ENCODE data around the gene MISP3.

Gene MISP3

GRCh38 chr19:14107581-14108461 lies 35.2 kb downstream of the MISP3 start:
- peaks cover 42% of the 10 kb centered on the region for H3K36me3 Mint-ChIP-seq (ENCODE audit: insufficient read depth)
- no peak overlapping the region for H3K4me3 Mint-ChIP-seq
- ATAC-seq (replicated peaks) (no peak), DNase-seq (no peak)
- no peaks in the 10 kb centered on the region for H3K27me3 Mint-ChIP-seq
- H3K27ac Mint-ChIP-seq, result no peak overlapping the region
- H3K4me1 Mint-ChIP-seq (ENCODE audit: low read depth in 2 of 2), result no peaks in the 10 kb centered on the region
- H3K9me3 Mint-ChIP-seq, result no peaks in the 10 kb centered on the region

GRCh38 chr19:14110650-14111049 lies 38.1 kb downstream of the MISP3 start:
- Mint-ChIP-seq H3K4me3 (no peak overlapping the region), H3K9me3 (no peaks in the 10 kb centered on the region), H3K4me1 (ENCODE audit: low read depth in 2 of 2) (peaks cover 3 to 7% of the 10 kb centered on the region in 2 donors), H3K36me3 (ENCODE audit: insufficient read depth) (peaks cover 25% of the 10 kb centered on the region), H3K27ac (peak overlapping the region in 1 of 2 donors; percentile 38), H3K27me3 (no peaks in the 10 kb centered on the region)
- ATAC-seq (replicated peaks) (no peak), DNase-seq (no peak)

- H3K4me1 Mint-ChIP-seq (ENCODE audit: low read depth in 2 of 2), result peaks cover 9 to 13% of the 10 kb centered on the region in 2 donors
- H3K27ac Mint-ChIP-seq, result peak overlapping the region in 1 of 2 donors; percentile 31
- H3K27me3 Mint-ChIP-seq, result no peaks in the 10 kb centered on the region
- H3K36me3 Mint-ChIP-seq (ENCODE audit: insufficient read depth), result peaks cover 22% of the 10 kb centered on the region
- H3K4me3 Mint-ChIP-seq, result no peak overlapping the region
- H3K9me3 Mint-ChIP-seq, result no peaks in the 10 kb centered on the region
- ATAC-seq (replicated peaks), result no peak
- DNase-seq, result no peak
These were observed 38.9 kb downstream of the MISP3 start for GRCh38 chr19:14111486-14111885.

GRCh38 chr19:14112051-14112808 lies 39.6 kb downstream of the MISP3 start:
- DNase-seq, result no peak
- H3K27me3 Mint-ChIP-seq, result no peaks in the 10 kb centered on the region
- H3K4me3 Mint-ChIP-seq, result no peak overlapping the region
- H3K9me3 Mint-ChIP-seq, result no peaks in the 10 kb centered on the region
- H3K4me1 Mint-ChIP-seq (ENCODE audit: low read depth in 2 of 2), result peaks cover 14 to 19% of the 10 kb centered on the region in 2 donors
- H3K27ac Mint-ChIP-seq, result peak overlapping the region in 1 of 2 donors; percentile 49
- ATAC-seq (replicated peaks), result no peak
- peaks cover 21% of the 10 kb centered on the region for H3K36me3 Mint-ChIP-seq (ENCODE audit: insufficient read depth)

- H3K27me3 Mint-ChIP-seq, result no peaks in the 10 kb centered on the region
- H3K9me3 Mint-ChIP-seq, result no peaks in the 10 kb centered on the region
- no peak overlapping the region for H3K4me3 Mint-ChIP-seq
- peaks cover 14 to 19% of the 10 kb centered on the region in 2 donors for H3K4me1 Mint-ChIP-seq (ENCODE audit: low read depth in 2 of 2)
- H3K36me3 Mint-ChIP-seq (ENCODE audit: insufficient read depth), result peaks cover 28% of the 10 kb centered on the region
- peak overlapping the region in 1 of 2 donors; percentile 49 for H3K27ac Mint-ChIP-seq
- ATAC-seq (replicated peaks) (no peak), DNase-seq (no peak)
These were observed 40.3 kb downstream of the MISP3 start for GRCh38 chr19:14112809-14113385.

- no peak for ATAC-seq (replicated peaks)
- H3K4me1 Mint-ChIP-seq (ENCODE audit: low read depth in 2 of 2), result peaks cover 20 to 24% of the 10 kb centered on the region in 2 donors
- peak; percentile 30 to 36 (median 36) for DNase-seq
- no peaks in the 10 kb centered on the region for H3K27me3 Mint-ChIP-seq
- no peaks in the 10 kb centered on the region for H3K9me3 Mint-ChIP-seq
- no peak overlapping the region for H3K4me3 Mint-ChIP-seq
- peaks cover 28% of the 10 kb centered on the region for H3K36me3 Mint-ChIP-seq (ENCODE audit: insufficient read depth)
- no peak overlapping the region for H3K27ac Mint-ChIP-seq
These were observed 41.3 kb downstream of the MISP3 start for GRCh38 chr19:14113762-14114414.

GRCh38 chr19:14114439-14114838 lies 41.9 kb downstream of the MISP3 start:
- Mint-ChIP-seq H3K4me1 (ENCODE audit: low read depth in 2 of 2) (peaks cover 24 to 28% of the 10 kb centered on the region in 2 donors), H3K9me3 (no peaks in the 10 kb centered on the region), H3K27me3 (no peaks in the 10 kb centered on the region), H3K27ac (no peak overlapping the region), H3K36me3 (ENCODE audit: insufficient read depth) (peaks cover 28% of the 10 kb centered on the region), H3K4me3 (no peak overlapping the region)
- no peak for ATAC-seq (replicated peaks)
- DNase-seq, result no peak

- H3K27me3 Mint-ChIP-seq, result no peaks in the 10 kb centered on the region
- H3K9me3 Mint-ChIP-seq, result no peaks in the 10 kb centered on the region
- H3K27ac Mint-ChIP-seq, result no peak overlapping the region
- DNase-seq, result peak; percentile 24 to 40 (median 36)
- ATAC-seq (replicated peaks), result no peak
- H3K4me1 Mint-ChIP-seq (ENCODE audit: low read depth in 2 of 2), result peaks cover 24 to 28% of the 10 kb centered on the region in 2 donors
- H3K36me3 Mint-ChIP-seq (ENCODE audit: insufficient read depth), result peaks cover 28% of the 10 kb centered on the region
- H3K4me3 Mint-ChIP-seq, result no peak overlapping the region
These were observed 42.3 kb downstream of the MISP3 start for GRCh38 chr19:14114854-14115253.

- ATAC-seq (replicated peaks) (no peak), DNase-seq (no peak)
- Mint-ChIP-seq H3K36me3 (ENCODE audit: insufficient read depth) (peaks cover 25% of the 10 kb centered on the region), H3K27ac (peak overlapping the region in 1 of 2 donors; percentile 87), H3K9me3 (no peaks in the 10 kb centered on the region), H3K4me3 (peak overlapping the region; percentile 93 to 96), H3K27me3 (no peaks in the 10 kb centered on the region), H3K4me1 (ENCODE audit: low read depth in 2 of 2) (peaks cover 24 to 28% of the 10 kb centered on the region in 2 donors)
These were observed 43.2 kb downstream of the MISP3 start for GRCh38 chr19:14115756-14116155.

GRCh38 chr19:14116525-14116917 lies 43.9 kb downstream of the MISP3 start:
- peaks cover 24 to 28% of the 10 kb centered on the region in 2 donors for H3K4me1 Mint-ChIP-seq (ENCODE audit: low read depth in 2 of 2)
- ATAC-seq (replicated peaks), result no peak
- H3K27me3 Mint-ChIP-seq, result no peaks in the 10 kb centered on the region
- peak overlapping the region; percentile 93 to 96 for H3K4me3 Mint-ChIP-seq
- DNase-seq, result no peak
- H3K27ac Mint-ChIP-seq, result peak overlapping the region; percentile 87 to 90
- H3K9me3 Mint-ChIP-seq, result no peaks in the 10 kb centered on the region
- H3K36me3 Mint-ChIP-seq (ENCODE audit: insufficient read depth), result peaks cover 26% of the 10 kb centered on the region

- Mint-ChIP-seq H3K4me1 (ENCODE audit: low read depth in 2 of 2) (peaks cover 24 to 28% of the 10 kb centered on the region in 2 donors), H3K9me3 (no peaks in the 10 kb centered on the region), H3K36me3 (ENCODE audit: insufficient read depth) (peaks cover 26% of the 10 kb centered on the region), H3K4me3 (peak overlapping the region; percentile 93 to 96), H3K27ac (peak overlapping the region; percentile 87 to 90), H3K27me3 (no peaks in the 10 kb centered on the region)
- no peak for ATAC-seq (replicated peaks)
- DNase-seq, result peak; percentile 9 to 17 (median 15)
These were observed 44.5 kb downstream of the MISP3 start for GRCh38 chr19:14116918-14117578.

- H3K4me1 Mint-ChIP-seq (ENCODE audit: low read depth in 2 of 2), result peaks cover 24 to 28% of the 10 kb centered on the region in 2 donors
- DNase-seq (peak; percentile 95 to 98 (median 97)), ATAC-seq (replicated peaks) (peak; percentile 89)
- no peaks in the 10 kb centered on the region for H3K27me3 Mint-ChIP-seq
- H3K27ac Mint-ChIP-seq, result peak within 1 kb of the TSS; percentile 91 to 95
- H3K36me3 Mint-ChIP-seq (ENCODE audit: insufficient read depth), result peaks cover 26% of the 10 kb centered on the region
- peak within 1 kb of the TSS; percentile 93 to 96 for H3K4me3 Mint-ChIP-seq
- no peaks in the 10 kb centered on the region for H3K9me3 Mint-ChIP-seq
These were observed 45.1 kb downstream of the MISP3 start, which contains the start of gene PRKACA for GRCh38 chr19:14117668-14118164. Gene PRKACA, minus strand, starts transcription at chr19:14117762. Its CDS starts 215 bp downstream, at chr19:14117547.
